CD4-positive, alpha-beta T cell treated with Interleukin-21 for 1 hour (primary cell): ENCODE data around the gene APC2.
A peak's percentile ranks its signal among the peaks of the same experiment; 100 is the strongest.
"Not testable (repeated sequence)": the region's sequence is repeated elsewhere in the genome, so short reads cannot be mapped to it uniquely, and the experiment has no call there.

Experiments used
- DNase-seq: peaks from one replicate; pipeline ENCODE4 v3.0.0-alpha.2; 2020

Gene APC2

DNA sequence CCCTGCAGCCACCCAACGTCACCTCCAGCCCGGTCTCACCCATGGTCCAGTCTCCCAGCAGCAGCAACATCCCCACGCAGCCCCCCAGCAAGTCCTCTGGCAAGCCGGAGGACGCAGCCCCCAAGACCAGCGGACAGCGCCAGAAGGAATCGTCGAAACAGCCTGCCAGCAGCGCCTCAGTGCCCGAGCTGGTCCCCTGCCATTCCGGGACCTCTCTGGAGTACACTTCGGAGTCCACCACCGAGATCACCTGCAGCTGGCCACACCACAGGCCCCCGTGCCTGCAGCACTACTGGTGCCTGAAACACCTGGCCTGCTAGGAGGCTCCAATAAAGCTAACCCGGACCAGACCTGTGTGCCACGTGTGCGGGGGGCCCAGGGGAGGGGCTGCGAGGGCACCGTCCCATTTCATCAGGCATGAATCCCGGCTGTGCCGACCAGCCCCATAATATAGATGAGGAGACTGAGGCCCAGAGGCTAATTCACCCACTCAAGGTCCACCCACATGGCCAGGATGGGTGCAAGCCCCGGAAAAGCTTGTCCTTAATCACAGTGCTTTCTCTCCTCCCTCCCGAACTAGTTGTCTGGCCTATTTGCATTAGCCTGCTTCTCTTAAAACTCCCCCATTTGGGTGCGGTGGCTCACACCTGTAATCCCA, 47.8 kb downstream of the APC2 start:
- DNase-seq, result no peak

GRCh38 chr19:1499231-1499630, 49.3 kb downstream of the APC2 start:
- DNase-seq, result not testable (repeated sequence)

DNA sequence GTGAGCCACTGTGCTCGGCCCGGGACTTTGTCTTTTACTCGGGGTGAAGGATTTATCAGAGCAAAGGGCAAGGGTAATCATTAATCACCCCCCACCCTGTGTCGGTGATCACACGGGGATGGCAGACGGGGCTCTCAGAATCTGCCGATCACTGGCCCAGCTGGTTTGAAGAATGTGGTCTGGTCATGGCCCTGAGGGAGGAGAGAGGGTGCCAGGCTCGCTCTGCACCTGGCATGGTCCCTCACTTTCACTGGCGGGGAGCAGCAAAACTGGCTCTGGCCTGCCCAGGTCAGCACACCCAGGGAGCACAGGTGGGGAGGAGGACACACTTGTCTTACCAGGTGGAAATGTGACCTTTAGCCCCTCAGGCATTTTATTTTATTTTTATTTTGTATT, 51.3 kb downstream of the APC2 start:
- no peak for DNase-seq

GRCh38 chr19:1502433-1503088, 52.6 kb downstream of the APC2 start:
- no peak for DNase-seq

GRCh38 chr19:1503089-1503924, 53.4 kb downstream of the APC2 start:
- DNase-seq, result peak; percentile 64

- no peak for DNase-seq
Measured at GRCh38 chr19:1503925-1504773, 54.2 kb downstream of the APC2 start.

GRCh38 chr19:1505012-1505411, 55.1 kb downstream of the APC2 start:
- DNase-seq, result no peak

- no peak for DNase-seq
Measured at GRCh38 chr19:1505991-1506881, 56.3 kb downstream of the APC2 start.

GRCh38 chr19:1507192-1507660, 57.3 kb downstream of the APC2 start:
- DNase-seq, result no peak

DNA sequence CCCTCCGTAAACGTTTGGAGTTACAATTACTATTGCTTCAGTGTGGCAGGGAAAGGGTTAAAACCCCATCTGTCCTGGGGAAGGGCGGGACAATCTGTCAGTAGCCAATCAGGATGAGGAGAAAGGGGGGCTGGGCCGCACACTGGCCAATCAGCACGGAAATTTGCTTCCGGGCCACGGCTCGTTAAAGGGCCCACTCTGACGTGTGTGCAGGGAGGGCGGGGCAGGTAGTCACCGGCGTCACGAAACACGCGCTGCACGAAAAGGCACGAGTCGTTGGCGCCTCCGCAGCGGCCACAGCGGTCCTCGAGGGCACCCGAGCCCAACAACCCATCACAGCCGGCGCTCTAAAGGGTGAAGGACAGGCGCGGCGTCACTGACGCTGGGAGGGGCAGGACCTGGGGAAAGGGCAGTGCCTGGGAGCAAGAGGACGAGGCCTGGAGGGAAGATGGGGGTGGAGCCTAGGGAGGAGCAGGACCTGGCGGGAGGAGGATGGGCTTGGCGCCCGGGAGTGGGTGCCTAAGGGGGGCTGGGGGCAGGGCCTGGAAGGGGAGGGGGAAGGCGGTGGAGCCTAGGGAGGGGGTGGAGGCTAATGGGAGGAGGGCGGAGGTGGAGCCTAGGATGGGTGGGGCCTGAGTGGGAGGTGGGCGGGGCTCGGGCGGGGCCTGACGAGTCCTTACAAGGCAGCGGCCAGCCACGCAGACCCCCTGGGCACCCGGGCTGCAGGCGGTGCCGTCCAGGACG, 58.0 kb downstream of the APC2 start:
- peak; percentile 95 for DNase-seq

DNA sequence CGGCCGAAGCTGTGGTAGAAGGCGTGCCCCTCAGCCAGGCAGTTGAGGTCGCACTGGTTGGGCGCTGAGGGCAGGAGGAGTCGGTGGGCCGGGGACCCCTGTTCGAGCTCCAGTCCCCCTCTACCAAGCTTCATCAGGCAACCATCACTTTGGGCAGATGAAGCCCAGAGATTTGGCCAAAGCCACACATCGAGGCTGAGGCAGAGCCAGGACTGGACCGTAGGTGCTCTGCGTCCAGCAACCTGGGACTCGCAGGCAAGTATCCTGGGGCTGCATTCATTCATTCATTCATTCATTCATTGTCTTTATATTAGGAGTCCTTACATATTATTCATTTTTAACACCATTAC, 58.6 kb downstream of the APC2 start:
- no peak for DNase-seq

DNA sequence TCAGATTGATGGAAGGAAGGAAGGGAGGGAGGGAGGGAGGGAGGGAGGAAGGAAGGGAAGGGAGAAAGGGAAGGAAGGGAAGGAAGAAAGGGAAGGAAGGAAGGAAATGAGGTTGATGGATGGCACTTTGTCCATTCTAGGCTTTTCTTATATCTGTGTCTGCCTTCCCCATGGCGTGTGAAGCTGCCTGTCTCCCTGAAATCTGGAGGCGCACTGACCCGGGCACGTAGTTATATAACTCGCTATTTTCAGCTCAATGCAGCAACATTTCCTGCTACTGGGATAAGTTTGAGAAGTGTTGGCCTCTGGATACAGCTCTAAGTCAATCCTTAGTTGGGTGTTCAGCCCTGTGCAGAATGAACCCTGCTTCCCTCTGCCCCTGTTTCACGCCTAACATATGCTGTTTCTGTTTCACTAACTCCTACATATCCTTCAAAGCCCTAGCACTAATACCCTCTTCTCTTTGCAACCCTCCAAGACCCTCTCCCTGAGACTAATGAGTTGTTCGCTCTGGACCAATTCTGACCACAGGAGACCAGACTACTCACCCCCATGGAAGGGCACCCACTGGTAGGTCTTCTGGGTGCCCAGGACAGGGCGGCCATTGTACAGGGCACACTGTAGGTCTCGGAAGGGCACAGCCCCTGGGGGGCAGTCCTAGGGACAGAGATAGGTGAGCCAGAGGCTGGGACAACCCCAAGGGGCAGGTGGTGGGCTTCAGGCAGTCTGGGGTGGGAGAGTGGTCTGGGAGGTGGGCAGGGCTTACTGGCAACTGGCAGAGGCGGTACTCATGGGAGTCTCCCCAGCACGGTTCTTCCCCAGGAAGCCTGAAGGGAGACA, 59.9 kb downstream of the APC2 start:
- DNase-seq, result no peak

- DNase-seq, result no peak
Measured at GRCh38 chr19:1510442-1510806, 60.5 kb downstream of the APC2 start.

DNA sequence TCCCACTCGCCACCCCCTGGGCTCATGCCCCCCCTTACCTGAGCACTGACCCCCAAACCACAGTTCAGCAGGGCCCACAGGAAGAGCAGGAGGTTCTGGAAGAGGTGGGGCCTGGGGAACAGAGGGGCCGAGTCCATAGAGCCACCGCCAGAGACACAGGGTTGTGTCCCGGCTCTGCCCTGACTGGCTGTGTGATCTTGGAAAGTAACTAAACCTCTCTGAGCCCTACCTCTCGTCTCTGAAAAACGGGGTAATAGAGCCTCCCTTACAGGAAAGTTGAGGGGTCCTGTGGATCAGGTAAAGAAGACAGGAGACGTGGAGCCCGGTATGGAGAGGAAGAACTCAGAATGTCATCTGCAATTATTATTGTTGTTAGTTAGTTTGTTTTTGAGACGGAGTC, 60.9 kb downstream of the APC2 start:
- DNase-seq, result no peak

DNA sequence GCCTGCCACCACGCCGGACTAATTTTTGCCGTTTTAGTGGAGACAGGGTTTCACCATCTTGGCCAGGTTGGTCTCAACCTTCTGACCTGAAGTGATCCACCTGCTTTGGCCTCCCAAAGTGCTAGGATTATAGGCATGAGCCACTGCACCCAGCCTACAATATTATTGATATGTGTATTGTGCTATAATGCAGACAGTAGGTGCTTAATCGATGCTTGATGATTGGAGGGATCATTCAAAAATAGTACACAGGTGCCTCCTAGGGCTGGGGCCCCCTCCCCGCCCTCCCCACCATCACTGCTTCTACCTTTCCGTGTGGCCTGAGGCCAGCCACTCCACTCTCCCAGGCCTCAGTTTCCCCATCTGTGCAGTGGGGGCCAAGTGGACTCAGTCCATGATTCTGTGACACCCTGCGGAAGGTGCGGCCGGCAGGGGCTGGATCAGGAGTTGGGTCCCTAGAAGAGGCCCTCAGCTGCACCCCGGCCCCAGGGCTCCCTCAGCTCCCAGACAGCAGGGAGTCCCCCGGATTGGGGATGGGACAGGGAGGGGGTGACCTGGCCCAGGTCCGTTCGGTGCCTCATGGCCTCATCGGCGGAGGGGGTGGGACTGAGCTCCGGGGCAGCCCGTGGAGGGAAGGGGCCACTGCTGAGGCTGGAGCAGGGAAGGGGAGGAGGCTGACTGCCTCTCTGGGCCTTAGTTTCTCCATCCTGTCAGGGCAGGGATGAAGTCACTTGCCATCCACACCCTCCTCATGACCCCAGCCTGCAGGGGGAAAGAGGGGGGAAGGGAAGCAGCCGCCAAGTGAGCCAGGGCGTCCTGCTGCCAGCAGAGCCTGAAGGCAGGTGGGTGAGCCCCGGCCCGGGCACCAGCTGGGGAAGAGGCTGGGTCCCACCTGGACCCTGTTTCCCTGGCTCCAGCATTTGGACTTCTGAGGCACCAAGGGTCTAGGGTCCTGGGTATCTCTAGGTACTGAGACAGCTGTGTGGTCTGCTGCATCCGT, 61.7 kb downstream of the APC2 start:
- no peak for DNase-seq

DNA sequence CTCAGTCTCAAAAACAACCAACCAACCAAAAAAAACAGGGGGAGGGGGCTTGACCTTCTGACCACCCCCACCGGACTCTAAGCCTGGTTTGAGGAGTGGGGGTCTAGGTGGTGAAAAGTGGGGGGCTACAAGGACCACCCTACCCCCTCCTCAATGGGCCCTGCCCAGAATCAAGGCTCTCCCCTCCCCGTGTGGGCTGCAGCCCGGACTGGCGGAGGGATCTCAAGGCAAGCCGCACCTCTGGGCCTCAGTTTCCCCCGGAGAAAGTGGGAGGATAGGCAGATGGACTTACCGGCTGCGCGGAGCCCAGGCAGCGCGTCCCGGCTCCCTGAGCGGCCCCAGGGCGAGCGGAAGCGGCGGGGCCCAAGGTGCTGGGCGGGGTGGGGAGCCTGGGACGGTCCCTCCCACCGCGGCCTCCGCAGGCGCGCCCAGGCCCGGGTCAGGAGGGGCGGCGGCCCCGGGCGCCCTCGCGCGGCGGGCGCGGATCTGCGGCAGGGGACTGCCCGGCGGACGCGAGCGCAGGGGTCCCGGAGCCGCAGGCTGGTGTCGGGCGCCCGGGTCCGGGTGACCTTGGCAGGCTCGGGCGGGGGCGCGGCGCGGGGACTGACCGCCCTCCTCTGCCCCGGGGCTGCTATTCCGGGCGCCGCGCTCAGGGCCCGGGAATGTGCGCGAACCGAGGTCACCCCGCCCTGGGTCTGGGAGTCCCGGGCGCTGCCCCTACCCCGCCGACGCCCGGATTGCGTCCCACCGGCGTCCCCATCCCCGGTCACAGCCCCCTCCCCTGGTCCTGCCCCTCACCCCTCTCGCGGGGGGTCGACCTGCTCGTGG, 63.0 kb downstream of the APC2 start, which contains the start of gene ADAMTSL5:
TSS of gene ADAMTSL5 (minus strand) at position 349 of the 828 bp plus-strand sequence. CDS start 2,076 bp downstream, outside the sequence.
- peak; percentile 66 for DNase-seq

DNA sequence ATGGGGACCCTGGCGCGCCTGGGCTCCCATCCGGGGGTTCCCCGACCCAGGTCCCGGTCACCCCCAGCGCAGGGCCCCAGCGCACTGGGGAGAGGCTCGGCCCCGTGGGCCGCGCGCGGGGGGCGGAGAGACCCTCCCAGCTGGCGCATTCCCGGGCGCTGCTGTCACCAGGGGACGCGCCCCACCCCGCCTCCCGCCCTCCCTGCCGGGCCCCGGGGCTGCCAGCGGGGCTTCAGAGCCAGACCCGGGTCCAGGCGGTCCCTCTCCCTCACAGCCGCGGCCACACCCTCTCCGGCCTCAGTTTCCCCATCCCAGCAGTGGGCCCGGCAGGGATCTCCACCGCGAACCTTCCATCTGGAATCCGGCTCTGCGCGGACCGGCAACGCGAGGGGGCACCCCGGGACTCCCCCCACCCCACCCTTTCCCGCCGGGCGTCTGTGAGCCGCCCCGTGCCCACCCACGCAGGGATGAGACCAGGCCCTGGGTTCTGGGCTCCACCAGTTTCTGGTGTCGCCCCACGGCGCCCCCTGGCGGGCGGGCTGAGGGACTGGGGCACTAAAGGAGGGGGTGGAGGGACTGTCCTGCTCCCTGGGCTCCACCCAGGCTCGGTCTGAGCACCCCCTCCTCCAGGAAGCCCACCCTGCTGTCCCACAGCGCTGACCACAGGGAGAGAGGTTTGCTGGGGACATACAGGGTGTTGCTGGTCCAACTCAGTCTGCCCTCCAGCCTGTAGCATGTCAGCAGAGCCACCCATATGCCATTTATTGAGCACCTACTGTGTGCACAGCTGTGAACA, 63.8 kb downstream of the APC2 start:
- DNase-seq, result peak; percentile 70
